Esophagus squamous epithelium (tissue), 4 donors: ENCODE data around the gene PITHD1.

Experiments
- POLR2A ChIP-seq, 4 donors: fragments of 450-650 bp; IDR thresholded peaks; one replicate each; pipeline ENCODE4 v1.6.1; 2017; ENCODE audit warnings: antibody characterized with exemption in 4 of 4, mild to moderate bottlenecking in 4 of 4, moderate library complexity in 3 of 4
- TF ChIP-seq, protein P1 (sequence below), 6 experiments: fragments of 450-650 bp in 4 of 6; fragments of 200-600 bp in 2 of 6; sonication (generic) in 2 of 6; IDR thresholded peaks; one replicate each; pipeline ENCODE4 v1.5.1; 2016 to 2019; ENCODE audit warnings: antibody characterized with exemption in 6 of 6, mild to moderate bottlenecking in 4 of 6, moderate library complexity in 4 of 6

DNA sequence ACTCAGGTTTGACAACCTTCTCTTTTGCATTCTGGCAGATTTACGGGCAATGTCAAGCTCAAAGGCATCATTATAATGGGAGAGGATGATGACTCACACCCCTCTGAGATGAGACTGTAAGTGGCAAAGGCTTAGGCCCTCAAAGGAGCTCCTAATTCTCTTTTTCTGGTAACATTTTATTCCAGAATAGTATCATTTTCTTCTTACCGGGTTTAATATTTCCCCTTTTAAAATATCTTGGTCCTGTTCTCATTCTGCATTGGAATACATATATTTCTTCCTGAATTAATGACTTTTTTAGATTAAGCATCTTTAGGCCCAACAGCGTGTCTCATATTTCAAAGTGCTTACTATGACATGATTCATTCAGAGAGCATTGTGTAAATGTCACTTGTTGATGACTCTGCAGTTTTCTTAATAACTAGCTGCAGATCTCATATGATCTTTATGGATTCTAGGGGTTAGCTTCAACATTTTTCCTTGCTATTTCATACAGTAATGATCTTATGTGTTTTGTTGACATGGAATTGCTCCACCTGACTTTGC, 1.7 kb downstream of the PITHD1 start:
- TF ChIP-seq, protein P1, sequence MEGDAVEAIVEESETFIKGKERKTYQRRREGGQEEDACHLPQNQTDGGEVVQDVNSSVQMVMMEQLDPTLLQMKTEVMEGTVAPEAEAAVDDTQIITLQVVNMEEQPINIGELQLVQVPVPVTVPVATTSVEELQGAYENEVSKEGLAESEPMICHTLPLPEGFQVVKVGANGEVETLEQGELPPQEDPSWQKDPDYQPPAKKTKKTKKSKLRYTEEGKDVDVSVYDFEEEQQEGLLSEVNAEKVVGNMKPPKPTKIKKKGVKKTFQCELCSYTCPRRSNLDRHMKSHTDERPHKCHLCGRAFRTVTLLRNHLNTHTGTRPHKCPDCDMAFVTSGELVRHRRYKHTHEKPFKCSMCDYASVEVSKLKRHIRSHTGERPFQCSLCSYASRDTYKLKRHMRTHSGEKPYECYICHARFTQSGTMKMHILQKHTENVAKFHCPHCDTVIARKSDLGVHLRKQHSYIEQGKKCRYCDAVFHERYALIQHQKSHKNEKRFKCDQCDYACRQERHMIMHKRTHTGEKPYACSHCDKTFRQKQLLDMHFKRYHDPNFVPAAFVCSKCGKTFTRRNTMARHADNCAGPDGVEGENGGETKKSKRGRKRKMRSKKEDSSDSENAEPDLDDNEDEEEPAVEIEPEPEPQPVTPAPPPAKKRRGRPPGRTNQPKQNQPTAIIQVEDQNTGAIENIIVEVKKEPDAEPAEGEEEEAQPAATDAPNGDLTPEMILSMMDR (IDR thresholded peaks at IDR 0.05) = no peak
- TF ChIP-seq POLR2A (IDR thresholded peaks at IDR 0.05) = no peak
